HG02885 (cell line): ENCODE data around the gene BCL6.

Experiments used
- ATAC-seq: cut with Tn5 transposase; IDR thresholded peaks from one replicate; pipeline ENCODE4 v1.9.1; 2021; ENCODE audit warnings: mild to moderate bottlenecking; ENCODE audit not compliant: unreplicated experiment, poor library complexity

Gene BCL6

DNA sequence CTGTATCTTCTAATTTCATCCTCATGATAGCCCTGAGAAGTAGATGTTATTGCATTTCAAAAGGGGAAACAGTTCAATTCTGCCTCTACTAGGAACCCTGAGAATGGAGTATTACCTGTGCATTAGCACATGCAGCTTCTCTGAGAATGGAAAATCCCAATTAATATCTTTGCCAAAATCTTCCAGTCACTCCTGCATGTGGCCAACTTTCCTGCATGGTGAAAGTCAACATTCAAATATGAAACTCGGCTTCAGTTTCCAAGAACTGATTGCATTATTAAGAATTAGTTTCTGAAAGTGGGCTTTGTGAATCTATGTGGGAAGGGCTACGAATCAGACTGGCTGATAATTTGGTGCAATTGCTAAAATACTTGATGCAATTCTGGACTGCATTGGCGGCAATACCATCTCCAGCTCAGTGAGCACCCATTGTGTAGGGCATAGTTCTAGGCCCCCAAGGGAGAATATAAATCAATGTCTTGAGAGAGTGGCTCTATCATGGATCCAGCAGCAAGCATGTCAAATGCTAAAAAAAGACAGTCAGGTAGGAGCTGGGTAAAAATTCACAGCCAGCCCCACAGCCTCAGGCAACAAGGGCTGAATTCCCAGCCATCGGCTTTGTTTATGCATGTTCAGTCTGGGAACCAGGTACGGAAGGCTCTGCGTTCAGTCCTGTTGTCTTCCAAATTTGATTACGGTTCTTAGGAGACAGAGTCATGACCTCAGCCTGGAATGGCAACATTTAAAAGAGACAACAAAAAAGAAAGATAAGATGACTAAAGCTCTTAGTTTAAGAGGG lies 18.8 kb upstream of the BCL6 start:
- ATAC-seq = no peak

DNA sequence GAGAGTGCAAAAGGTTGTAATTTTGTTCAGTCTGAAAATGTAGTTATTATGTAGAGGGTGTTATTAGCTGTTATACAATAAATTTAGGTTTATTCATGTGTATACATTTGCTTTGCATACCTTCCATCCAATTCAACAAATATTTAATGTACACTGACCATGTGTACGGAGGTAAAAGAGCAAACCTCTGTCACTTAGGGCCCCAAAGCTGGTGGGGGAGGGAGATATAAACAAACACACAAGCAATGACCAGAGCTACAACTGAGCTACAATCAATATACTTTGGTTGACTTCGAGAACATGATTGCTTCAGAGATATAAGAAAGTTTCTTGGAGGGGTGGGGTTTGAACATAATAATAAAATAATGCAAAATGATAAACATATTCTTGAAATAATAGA lies 17.5 kb upstream of the BCL6 start:
- ATAC-seq = no peak

DNA sequence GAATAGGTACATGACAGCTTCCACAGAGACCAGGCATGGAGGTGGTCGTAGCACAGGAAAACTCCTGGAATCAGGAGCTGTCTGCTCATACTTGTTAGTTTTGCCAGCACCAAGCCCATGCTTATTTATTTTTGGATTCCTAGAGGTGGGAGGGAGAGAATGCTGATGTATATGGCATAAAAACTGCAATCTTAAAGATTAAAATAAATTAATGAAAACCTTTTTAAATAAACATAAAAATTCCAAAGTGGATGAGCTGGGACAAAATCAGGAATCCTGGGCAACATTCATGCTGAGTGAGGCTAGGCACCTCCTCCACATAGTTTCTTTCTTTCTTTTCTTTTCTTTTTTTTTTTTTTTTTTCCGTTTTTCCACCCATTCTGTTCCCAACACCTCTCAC lies 14.3 kb upstream of the BCL6 start:
- ATAC-seq = no peak

DNA sequence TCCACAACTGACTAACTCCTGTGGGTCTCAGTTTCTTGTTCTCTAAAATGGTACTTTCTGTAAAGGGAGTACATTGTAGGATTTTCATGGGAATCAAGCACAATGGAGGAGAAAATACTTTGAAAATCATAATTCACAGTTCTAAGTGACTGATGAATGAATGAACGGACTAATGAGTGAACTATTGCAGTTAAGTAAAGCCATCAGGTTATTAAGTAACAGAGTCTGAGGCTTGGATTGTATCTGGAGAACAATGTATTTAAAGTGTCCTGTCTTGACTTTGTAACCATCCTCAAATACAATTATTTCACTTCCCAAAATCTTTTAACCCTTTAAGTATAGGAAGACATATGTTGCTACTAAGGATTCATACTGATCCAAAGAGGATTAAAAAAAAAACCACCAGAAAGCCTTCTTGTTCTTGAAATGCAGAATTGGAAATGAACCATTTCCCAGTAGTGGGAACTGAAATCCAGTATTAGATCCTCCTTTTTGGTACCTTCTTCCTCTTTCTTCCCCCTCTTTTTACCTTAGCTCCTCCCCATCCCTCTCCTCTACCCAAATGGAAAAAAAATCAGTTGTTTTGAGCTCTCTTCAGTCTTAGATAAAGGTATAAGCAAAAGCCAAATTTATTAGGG lies 13.2 kb upstream of the BCL6 start:
- ATAC-seq = no peak

DNA sequence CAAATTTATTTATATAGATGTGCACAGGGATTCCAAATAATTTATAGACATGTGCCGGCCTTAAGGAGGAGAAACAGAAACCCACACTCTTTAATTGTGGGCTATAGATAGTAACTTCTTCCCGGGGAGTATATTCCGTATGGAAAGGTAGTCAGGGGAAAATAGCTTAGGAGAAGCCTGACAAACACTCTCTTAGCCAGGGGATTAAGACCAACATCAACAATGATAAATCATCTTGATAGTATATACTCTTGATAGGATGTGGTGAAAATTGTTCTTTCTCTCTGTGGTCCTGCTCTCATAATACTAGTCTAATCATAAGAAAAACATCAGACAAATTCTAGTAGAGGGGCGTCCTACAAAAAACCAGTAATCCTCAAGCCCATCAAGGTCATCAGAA lies 8.2 kb upstream of the BCL6 start:
- ATAC-seq = no peak

DNA sequence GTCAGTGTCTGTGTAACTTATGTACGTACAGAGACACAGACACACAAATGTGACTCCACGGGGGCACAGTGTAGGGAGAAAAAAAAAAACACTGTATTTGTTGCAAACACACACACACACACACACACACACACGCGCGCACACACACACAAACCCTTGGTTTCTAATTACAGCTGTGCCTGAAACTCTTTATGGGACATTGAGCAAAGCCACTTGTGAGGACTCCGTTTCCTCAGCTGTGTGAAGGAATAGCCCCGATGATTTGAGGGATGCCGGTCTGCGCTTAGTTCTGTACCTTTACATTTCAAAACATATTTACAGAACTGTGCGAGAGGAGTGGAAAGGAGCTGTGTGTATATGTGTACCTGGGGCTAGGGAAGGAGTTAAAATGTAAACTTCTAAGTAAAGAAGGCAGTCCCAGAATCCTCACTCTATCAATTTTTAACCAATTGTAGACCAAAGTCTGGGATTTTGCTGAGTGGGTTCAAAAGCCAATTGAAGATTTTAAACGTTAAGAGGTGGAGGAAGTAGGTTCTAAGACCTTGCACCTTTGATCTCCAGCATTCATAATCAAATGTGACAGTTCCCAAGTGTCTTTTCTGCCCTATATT lies 5.3 kb upstream of the BCL6 start:
- no peak for ATAC-seq

DNA sequence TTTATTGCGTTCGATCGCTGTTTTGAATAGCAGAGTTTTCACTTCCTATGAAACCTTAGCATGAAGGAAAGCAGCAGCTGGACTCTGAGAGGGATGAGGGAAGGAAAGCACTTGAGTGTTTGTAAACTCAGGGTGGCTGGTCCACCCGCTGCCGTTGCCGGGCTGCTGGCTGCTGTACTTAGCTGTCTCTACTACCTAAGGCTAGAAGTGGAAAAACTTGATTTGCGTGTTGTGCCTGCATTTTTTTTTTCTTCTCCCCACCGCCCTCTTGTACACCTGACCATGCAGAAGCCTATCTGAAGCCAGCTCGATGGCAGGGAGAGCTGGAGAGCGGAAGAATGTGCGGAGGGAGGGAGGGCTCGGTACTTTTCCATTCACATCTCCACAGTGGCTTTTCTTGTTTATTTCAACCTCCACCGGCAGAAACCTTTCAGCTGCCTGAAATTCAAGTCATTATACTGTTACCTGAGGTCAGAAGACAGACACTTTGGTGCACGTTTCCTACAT lies 4.8 kb upstream of the BCL6 start:
- no peak for ATAC-seq

DNA sequence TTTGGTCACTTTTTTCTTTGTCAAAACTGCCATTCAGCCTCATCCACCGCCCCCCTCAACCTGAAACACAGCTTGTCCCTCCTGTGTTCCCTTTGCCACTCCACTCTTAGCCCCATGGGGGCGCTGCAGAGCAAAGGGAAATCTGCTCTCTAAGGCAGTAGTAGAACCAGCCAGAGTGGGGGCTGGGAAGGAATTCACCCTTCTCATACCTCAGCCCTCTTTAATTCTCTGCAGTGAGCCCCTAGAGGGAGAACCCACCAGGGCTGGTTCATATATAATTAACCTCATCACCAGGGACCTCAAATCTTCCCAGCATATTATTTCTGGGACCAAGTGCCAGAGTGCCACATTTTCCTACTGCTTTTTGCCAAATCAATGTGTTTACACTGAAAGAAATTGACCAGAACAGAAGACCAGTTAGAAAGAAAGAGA lies 2.8 kb upstream of the BCL6 start:
- peak; percentile 49 for ATAC-seq

DNA sequence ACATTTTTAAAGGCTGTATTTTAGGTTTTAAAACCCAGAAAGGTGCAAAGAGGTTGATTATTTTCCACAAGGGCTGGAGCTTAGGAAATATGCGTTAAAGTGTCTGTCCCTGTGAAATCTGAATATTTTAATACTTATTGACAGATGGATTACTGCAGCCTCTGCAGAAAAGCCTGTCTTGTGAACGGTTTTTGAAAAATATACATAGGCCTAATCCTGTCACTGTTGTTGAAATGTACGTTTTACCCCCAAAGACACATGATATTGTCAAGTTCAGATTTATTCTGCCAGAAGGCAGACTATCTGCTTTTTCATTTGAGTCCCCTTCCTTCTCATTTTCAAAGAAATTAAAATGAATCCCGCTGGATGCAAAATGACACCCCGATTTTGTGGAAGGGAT lies 2.2 kb upstream of the BCL6 start:
- no peak for ATAC-seq

DNA sequence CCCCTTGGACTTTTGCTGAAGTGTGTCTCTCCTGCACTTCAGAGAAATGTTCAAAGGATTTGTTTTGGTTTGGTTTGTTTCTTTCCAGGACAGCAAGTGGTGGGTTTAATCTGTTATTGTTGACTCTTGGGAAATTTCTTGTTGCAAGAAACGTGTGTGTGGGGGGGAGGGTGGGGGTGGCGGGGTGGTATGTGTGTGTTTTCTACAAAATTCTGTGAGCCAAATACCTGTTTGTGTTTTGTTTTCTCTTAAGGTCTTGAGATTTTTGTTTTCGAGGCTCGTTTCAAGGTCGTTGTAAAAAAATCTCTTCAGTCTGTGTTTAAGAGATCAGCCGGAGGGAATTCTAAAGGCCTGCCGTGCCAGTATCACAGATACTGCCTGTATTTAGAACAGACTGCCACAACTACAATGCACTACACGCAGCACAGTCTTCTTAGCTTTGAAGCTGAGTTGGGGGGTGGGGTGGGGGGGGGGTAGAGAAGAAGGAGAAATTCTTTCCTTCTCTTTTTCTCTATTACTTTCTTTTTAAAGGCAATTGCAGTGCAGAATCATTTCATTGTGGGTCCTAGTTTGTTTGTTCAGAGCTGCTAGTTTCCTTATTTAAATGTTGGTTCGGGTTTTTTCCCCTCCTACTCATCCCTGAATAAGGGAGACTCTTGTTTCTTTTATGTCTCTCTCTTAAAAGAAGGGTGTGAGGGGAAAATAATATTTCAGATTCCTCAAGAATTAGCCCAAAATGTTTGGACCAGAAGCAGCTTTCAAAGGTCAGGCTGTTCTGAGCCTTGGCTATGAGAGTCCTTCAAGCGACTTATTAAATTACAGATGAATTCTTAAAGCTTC lies 1.4 kb upstream of the BCL6 start:
- ATAC-seq = no peak

DNA sequence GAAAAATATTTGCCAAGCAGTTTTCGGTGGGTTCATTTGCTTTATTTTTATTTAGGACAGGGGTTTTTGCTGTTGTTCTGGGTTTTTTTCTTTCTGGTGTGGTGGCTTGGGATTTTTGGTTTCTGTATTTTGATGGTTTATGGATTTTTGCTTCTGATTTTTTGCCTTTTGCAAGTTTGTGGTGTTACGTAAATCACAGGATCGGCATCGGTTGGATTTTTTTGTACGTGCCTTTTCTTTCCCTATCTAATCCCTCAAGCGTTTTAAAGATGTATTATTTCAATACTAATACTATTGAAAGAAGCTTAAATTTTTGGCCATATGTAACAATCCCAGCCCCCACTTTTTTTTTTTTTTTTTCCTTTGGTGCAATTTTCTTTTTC lies 782 bp upstream of the BCL6 start:
- no peak for ATAC-seq

DNA sequence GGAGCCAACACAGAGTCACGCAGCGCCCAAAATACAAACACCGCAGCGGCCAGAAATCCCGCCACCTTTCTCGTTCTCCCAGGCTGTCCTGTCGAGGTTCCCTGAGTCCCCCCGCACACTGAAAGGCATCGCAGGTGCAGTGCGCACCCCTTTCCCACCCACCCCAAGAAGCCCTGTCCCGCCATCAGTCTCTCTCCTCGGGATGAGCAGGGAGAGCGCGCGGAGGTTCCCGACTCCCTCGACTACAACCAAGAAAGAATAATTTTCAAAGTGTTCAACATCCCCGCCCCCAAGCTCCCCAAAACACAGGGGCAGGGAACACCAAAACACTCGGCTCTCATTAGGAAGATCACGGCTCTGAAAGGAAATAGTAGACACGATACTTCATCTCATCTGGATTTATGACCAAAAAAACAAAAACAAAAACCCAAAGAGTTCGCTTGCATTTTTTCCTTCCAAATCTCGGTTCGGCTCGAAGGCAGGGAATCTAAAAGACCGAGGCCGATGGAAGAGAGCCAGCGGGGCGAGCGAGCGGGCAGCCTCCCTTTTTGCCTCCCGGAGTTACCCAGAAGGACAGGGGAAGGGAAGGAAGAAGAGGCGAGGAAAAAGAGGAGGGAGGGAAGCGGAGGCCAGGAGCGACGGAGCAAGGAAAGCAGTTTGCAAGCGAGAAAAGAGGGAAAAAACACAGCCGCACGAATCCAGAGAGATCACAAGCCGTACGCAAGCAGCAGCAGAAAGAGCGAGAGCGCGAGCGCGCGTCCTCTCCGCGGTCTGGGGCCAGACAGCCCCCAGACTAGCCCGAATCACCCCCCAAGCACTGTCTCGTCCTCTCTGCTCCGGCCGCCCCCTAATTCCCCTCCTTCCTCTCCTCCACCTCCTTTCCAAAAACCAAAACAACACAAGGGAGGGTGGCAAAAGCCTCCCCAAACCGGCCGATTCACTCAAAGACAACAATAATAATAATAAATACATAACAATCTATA lies 808 bp downstream of the BCL6 start:
- no peak for ATAC-seq

DNA sequence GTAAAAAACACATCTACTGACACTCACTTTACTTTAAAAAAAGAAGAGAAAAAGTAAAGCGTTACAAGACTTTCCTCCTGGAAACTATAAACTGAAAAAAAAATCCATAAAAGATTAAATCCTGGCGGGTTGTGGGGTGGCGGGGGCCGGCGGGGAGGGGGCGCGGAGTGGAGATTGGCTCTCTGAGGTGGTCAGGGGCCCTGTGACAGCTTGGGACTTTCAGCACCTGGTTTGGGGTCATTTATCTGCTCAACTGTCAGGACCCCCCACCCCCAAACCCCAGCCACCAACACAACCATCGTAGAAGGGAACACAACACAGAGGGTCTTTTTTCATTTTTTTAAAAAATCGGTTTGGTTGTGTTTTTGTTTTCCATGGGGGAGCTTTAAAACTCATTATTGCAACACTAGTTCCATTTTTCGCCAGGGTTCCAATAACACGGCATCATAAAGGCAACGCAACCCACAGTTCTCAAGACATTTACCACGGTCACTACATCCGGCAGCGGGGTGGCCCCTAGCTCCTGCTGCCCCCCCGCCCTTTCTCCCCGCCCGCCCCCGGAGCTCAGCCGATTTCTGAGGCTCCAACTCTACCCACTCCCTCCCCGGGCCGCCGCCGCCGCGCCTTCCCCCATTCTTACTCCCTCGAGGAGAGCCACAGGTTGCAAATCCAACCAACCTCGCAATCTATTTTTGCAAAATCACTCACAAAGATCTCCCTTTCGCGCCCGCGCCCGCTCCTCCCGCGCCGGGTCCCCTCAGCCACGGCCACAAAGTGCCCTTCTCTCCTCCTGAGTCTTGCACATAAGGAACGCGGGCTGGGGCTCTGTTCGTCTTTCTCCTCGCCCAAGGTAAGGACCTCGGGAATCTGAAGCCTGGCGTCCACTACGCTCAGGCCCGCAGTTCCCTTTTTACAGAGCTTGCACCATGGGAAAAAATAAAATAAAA lies 1.8 kb downstream of the BCL6 start:
- no peak for ATAC-seq

DNA sequence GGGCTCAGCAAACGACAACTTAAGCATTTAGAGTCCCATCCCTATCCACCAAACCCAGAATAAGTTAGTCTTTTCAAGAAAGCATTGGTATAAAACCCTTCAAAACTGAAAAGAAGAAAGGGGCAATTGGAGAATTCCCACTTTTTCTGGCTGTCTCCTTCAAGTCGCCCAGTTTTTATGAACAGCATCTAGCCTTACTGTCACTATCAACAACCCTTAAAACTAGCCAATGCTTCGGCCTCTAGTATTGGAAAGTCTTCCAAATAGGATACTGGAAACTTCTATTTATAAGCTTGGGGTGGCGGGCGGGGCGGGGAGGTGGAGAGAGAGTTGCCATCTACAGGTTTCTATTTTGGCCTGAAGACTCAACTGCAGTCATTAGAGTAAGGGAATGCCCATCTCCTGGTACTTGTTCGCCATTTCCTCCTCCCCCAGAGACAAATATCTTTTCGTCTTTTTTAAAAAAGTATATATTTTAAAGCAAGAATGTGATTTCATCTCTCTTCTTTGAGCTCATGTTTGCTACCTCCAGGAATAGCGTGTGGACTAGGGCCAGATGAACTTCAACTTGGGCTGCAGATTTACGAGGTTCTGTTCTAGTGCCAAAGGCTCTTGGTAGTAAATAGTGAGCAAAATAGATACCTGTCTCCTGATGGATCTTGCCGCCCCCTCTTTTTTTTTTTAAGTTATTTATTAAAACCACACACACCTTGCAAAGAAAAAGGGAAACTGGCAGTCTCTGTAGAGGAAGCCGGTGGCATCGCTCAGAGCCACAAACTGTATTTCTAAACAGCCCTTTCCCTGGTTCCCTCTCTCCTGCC lies 2.7 kb downstream of the BCL6 start:
- ATAC-seq = no peak

DNA sequence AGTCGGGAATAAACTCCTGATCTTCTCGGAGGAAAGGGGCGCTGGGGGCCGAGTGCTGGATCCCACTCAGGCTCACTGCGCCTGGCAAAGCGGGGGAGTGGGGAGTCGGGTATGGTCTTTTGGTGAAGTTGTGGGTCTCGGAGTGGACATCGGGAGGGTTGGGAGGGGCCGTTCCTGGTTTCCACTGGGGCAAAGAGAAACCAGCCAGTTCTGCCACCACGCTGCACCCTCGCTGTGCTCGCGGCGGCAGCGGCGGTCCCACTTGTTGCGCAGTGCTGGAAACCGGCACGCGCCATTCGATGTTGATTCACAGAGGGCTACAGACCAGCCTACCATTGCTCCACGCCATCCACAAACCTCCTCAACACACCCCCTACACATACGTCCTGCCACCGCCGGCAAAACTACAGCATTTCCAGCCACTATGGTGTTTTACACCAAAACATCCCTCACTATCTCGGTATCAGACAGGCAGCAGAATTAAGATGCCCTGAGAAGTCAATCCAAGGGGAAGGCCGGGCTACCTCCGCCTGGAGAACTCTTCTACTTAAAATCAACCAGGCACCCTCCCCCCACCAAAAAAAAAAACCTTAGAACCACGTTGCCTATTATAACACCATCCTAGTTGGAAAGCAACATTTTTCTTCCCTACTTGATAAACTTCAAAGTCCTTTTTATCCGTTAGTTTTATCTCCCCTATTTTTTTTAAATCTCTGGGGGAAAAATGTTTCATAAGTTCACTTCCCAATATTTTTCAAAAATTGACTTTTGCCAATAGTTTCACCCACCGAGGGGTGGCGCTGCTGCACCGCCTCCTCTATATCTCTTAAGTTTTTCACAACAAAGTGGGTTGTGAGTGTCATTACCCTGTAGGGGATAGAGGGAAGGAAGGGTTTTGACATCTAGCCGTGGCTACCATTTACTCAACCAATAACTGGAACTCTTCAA lies 3.6 kb downstream of the BCL6 start:
- no peak for ATAC-seq
